ENCODE data around the gene AIM2. TPM values are rescaled to one million over a fixed set of nuclear protein-coding genes. Genes with fewer than 3 reads are reported as not detected.

AIM2 gene
- polyA plus RNA-seq, 2 of the 4 experiments (the other 2 are of a cell fraction) = not detected

DNA sequence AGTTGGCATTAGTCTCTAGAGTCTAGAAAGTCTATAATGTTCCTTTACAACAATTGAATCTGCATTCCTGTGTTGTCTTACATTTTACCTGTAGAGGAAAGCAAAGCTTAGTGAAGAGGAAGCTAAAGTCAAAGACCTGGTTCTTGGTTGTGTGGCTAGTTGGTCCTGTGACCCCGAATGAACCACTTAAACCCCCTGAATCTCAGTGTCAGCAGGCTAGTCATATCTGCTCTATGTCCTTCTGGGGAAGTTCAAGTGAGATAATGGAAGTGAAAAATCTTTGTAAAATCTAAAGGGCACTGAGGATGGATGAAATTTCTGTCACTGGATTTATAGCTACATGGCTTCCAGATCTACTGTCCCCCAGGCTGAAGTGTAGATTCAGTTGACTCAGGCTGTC is 24.0 kb upstream of the AIM2 start:
- DNase-seq (ENCODE audit: low read depth in 1 of 2, low spot score in 1 of 2) = no peak
- Histone ChIP-seq H3K9me3 (no peaks in the 10 kb centered on the region), H3K27ac (no peak overlapping the region), H3K4me1 (no peaks in the 10 kb centered on the region), H3K4me2 (no peak overlapping the region), H3K4me3 (no peak overlapping the region)
- CTCF ChIA-PET = no interaction called here
- no peak for FAIRE-seq
- TF ChIP-seq FOSL2 (IDR thresholded peaks at IDR 0.05) = no peak
- no peak for TF ChIP-seq FOSL2 (CRISPR knock-in tag; IDR thresholded peaks at IDR 0.05)
- no peak for TF ChIP-seq BHLHE40 (IDR thresholded peaks at IDR 0.05; ENCODE audit: low read depth, low read length)
- TF ChIP-seq CEBPB (IDR thresholded peaks at IDR 0.05) = no peak
- TF ChIP-seq ZC3H11A (IDR thresholded peaks at IDR 0.05) = no peak
- TF ChIP-seq NR3C1 (IDR thresholded peaks at IDR 0.05) = no peak
- no peak for TF ChIP-seq FOXS1 (CRISPR knock-in tag; IDR thresholded peaks at IDR 0.05)
- no peak for TF ChIP-seq MAZ (IDR thresholded peaks at IDR 0.05; ENCODE audit: borderline replicate concordance, low read depth, low read length)
- TF ChIP-seq, protein P1, sequence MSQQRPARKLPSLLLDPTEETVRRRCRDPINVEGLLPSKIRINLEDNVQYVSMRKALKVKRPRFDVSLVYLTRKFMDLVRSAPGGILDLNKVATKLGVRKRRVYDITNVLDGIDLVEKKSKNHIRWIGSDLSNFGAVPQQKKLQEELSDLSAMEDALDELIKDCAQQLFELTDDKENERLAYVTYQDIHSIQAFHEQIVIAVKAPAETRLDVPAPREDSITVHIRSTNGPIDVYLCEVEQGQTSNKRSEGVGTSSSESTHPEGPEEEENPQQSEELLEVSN (IDR thresholded peaks at IDR 0.05; ENCODE audit: borderline replicate concordance, low read depth) = no peak
- TF ChIP-seq RNF2 (IDR thresholded peaks at IDR 0.05; ENCODE audit: borderline replicate concordance, low read depth) = no peak
- TF ChIP-seq, protein P2, sequence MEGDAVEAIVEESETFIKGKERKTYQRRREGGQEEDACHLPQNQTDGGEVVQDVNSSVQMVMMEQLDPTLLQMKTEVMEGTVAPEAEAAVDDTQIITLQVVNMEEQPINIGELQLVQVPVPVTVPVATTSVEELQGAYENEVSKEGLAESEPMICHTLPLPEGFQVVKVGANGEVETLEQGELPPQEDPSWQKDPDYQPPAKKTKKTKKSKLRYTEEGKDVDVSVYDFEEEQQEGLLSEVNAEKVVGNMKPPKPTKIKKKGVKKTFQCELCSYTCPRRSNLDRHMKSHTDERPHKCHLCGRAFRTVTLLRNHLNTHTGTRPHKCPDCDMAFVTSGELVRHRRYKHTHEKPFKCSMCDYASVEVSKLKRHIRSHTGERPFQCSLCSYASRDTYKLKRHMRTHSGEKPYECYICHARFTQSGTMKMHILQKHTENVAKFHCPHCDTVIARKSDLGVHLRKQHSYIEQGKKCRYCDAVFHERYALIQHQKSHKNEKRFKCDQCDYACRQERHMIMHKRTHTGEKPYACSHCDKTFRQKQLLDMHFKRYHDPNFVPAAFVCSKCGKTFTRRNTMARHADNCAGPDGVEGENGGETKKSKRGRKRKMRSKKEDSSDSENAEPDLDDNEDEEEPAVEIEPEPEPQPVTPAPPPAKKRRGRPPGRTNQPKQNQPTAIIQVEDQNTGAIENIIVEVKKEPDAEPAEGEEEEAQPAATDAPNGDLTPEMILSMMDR (IDR thresholded peaks at IDR 0.05) = no peak
- TF ChIP-seq NPAS2 (CRISPR knock-in tag; IDR thresholded peaks at IDR 0.05; ENCODE audit: borderline replicate concordance) = no peak
- TF ChIP-seq, protein P3, sequence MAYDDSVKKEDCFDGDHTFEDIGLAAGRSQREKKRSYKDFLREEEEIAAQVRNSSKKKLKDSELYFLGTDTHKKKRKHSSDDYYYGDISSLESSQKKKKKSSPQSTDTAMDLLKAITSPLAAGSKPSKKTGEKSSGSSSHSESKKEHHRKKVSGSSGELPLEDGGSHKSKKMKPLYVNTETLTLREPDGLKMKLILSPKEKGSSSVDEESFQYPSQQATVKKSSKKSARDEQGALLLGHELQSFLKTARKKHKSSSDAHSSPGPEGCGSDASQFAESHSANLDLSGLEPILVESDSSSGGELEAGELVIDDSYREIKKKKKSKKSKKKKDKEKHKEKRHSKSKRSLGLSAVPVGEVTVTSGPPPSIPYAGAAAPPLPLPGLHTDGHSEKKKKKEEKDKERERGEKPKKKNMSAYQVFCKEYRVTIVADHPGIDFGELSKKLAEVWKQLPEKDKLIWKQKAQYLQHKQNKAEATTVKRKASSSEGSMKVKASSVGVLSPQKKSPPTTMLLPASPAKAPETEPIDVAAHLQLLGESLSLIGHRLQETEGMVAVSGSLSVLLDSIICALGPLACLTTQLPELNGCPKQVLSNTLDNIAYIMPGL (CRISPR knock-in tag; IDR thresholded peaks at IDR 0.05; ENCODE audit: borderline replicate concordance) = no peak
- TF ChIP-seq HES2 (IDR thresholded peaks at IDR 0.05) = no peak
- no peak for TF ChIP-seq EP300 (IDR thresholded peaks at IDR 0.05)
- TF ChIP-seq, protein P4, sequence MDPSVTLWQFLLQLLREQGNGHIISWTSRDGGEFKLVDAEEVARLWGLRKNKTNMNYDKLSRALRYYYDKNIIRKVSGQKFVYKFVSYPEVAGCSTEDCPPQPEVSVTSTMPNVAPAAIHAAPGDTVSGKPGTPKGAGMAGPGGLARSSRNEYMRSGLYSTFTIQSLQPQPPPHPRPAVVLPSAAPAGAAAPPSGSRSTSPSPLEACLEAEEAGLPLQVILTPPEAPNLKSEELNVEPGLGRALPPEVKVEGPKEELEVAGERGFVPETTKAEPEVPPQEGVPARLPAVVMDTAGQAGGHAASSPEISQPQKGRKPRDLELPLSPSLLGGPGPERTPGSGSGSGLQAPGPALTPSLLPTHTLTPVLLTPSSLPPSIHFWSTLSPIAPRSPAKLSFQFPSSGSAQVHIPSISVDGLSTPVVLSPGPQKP (IDR thresholded peaks at IDR 0.05; ENCODE audit: low read depth, low read length) = no peak
- TF ChIP-seq TP53 (CRISPR knock-in tag; IDR thresholded peaks at IDR 0.05) = no peak
- TF ChIP-seq SMC3 (IDR thresholded peaks at IDR 0.05) = no peak
- POLR2A ChIA-PET = no interaction called here
- ATAC-seq = no peak
- 0% methylated on average over 1 of the region's 1 CpG for WGBS (ENCODE audit: missing lambda C conversion rate)

- no peak overlapping the region for H3K4me3 ChIP-seq
- ATAC-seq (no peak), DNase-seq (ENCODE audit: low read depth in 1 of 2, low spot score in 1 of 2) (no peak), FAIRE-seq (no peak)
- POLR2A ChIA-PET = no interaction called here
- no peak for TF ChIP-seq HOXB13 (CRISPR knock-in tag; IDR thresholded peaks at IDR 0.05; ENCODE audit: low read depth)
- H3K27ac ChIP-seq = no peak overlapping the region
- no peaks in the 10 kb centered on the region for H3K4me1 ChIP-seq
- no peak overlapping the region for H3K4me2 ChIP-seq
- CTCF ChIA-PET = interaction anchor here (0.9 to 1.0 kb wide), 2 partner anchors 202 to 909 kb away, joined by 3 read pairs; no protein-coding TSS in a partner anchor
- 17% methylated on average over 3 of the region's 3 CpGs for WGBS (ENCODE audit: missing lambda C conversion rate)
- H3K9me3 ChIP-seq = no peaks in the 10 kb centered on the region
Measured at GRCh38 chr1:159098596-159098995, 22.0 kb upstream of the AIM2 start.

Data from A549 (cell line).